ENCODE measurements around the gene PPP2R5C.

GRCh38 chr14:101961746-101962502 lies 200.4 kb downstream of the PPP2R5C start:
- no peak for TF ChIP-seq EP300 (IDR thresholded peaks at IDR 0.05)
- no peak for TF ChIP-seq CTCF (IDR thresholded peaks at IDR 0.05)
- TF ChIP-seq POLR2AphosphoS5 (IDR thresholded peaks at IDR 0.05) = no peak

Data from upper lobe of left lung (tissue), 4 donors.